ENCODE results near the gene MYO7B.
A peak's percentile ranks its signal among the peaks of the same experiment; 100 is the strongest.
"Not testable (repeated sequence)": the region's sequence is repeated elsewhere in the genome, so short reads cannot be mapped to it uniquely, and the experiment has no call there.

MYO7B gene

GRCh38 chr2:127527001-127527804 is 8.3 kb upstream of the MYO7B start:
- H3K4me1 ChIP-seq (ENCODE audit: control insufficient read depth, insufficient read depth, low read length): peaks cover 3% of the 10 kb centered on the region
- H3K9ac ChIP-seq (ENCODE audit: low read length): peak overlapping the region; percentile 38

DNA sequence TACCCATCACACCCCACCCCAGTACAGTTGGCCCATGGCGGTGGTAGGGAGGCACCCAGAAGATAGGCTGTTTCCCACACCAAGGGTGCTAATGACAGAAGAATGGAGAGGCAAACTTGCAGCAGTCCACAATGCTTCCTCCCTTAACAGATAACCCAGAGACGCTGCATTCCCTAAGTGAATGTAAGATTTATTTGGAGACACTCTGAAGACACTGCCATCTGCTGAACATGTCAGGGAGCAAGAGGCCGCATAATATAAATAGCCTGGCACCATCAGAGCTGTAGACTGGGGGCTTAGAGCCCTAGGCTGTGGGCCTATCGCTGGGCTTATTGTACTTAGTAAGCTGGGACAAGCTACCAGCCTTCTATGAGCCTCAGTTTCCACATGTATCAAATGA is 7.0 kb upstream of the MYO7B start:
- Histone ChIP-seq H3K4me1 (ENCODE audit: control insufficient read depth, insufficient read depth, low read length) (peaks cover 3% of the 10 kb centered on the region), H3K4me3 (ENCODE audit: low read length) (no peak overlapping the region), H3K27ac (ENCODE audit: low read depth, low read length) (no peak overlapping the region), H3K36me3 (ENCODE audit: control insufficient read depth, insufficient read depth, low read length) (no peaks in the 10 kb centered on the region), H3K9ac (ENCODE audit: low read length) (no peak overlapping the region), H3K27me3 (ENCODE audit: control insufficient read depth, insufficient read depth, low read length) (no peaks in the 10 kb centered on the region)

More at GRCh38 chr2:127527001-127527804, 8.3 kb upstream of the MYO7B start:
- Histone ChIP-seq H3K27me3 (ENCODE audit: control insufficient read depth, insufficient read depth, low read length) (no peaks in the 10 kb centered on the region), H3K36me3 (ENCODE audit: control insufficient read depth, insufficient read depth, low read length) (no peaks in the 10 kb centered on the region), H3K4me3 (ENCODE audit: low read length) (peak overlapping the region; percentile 81), H3K27ac (ENCODE audit: low read depth, low read length) (peak overlapping the region; percentile 95)

- not testable (repeated sequence) for H3K27me3 ChIP-seq (ENCODE audit: control insufficient read depth, insufficient read depth, low read length); H3K4me3 ChIP-seq (ENCODE audit: low read length); H3K36me3 ChIP-seq (ENCODE audit: control insufficient read depth, insufficient read depth, low read length); H3K9ac ChIP-seq (ENCODE audit: low read length); H3K4me1 ChIP-seq (ENCODE audit: control insufficient read depth, insufficient read depth, low read length); H3K27ac ChIP-seq (ENCODE audit: low read depth, low read length)
These were observed 6.1 kb upstream of the MYO7B start for GRCh38 chr2:127529416-127529815.

DNA sequence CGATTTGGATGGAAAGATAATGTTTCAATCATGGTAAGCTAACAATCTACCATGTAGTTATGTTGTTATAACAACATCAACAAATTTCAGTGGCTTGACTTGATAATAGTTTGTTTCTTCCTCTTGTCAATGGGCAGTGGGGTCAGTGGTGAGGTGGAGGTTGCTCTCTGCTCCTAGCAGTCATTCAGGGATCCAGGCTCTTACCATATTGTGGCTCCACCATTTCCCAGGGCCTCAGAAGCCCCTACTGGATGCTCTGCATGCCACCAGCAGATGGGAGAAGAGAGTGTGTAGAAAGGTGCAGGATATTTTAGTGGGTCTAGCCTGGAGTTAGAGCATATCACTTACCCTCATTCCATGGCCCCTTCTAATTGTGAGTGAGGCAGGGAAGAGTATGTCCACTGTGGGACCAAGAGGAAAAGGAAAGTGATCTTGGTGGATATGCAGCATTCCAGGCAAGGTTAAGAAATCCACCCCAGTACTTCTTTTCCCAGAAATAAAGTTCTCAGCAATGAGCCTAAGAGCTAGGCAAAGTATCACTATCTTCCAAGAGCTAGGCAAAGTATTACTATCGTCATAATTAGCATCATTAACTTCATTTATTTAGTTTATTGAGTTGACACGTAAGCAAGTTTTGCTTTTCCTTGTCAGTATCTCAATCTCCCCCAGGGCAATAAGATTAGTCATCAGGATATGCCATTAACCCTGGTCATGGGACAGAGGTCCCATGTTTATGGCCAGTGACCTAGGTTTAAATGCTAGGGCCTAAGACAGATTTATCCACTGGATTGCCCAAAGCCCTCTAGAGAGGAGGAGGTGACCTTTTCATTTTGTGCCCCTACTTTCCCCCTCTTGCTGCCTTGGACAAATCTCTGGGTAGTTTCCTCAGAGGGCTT is 5.0 kb upstream of the MYO7B start:
- peaks cover 3% of the 10 kb centered on the region for H3K4me1 ChIP-seq (ENCODE audit: control insufficient read depth, insufficient read depth, low read length)
- H3K4me3 ChIP-seq (ENCODE audit: low read length): no peak overlapping the region
- no peaks in the 10 kb centered on the region for H3K36me3 ChIP-seq (ENCODE audit: control insufficient read depth, insufficient read depth, low read length)
- H3K27me3 ChIP-seq (ENCODE audit: control insufficient read depth, insufficient read depth, low read length): no peaks in the 10 kb centered on the region
- no peak overlapping the region for H3K9ac ChIP-seq (ENCODE audit: low read length)
- H3K27ac ChIP-seq (ENCODE audit: low read depth, low read length): no peak overlapping the region

DNA sequence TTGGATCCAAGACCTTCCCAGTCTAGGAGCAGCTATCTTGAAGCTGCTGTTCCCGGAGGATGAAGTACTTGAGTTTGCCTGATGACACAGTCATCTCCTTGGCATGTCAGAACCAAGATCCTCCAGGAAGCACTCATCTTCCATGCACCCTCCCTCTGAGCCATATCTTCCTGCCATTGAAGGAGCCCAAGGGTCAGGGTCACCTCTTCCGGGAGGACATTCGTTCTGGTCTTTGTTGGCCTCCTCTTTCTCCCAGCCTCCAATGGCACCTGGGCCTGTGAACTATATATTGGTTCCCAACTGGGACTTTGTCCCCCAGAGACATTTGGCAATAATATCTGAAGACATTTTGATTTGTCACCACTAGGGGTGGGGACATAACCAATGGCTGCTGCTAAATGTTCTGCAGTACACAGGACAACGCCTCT is 4.2 kb upstream of the MYO7B start:
- Histone ChIP-seq H3K9ac (ENCODE audit: low read length) (no peak overlapping the region), H3K4me1 (ENCODE audit: control insufficient read depth, insufficient read depth, low read length) (peaks cover 3% of the 10 kb centered on the region), H3K4me3 (ENCODE audit: low read length) (no peak overlapping the region), H3K27ac (ENCODE audit: low read depth, low read length) (no peak overlapping the region), H3K36me3 (ENCODE audit: control insufficient read depth, insufficient read depth, low read length) (no peaks in the 10 kb centered on the region), H3K27me3 (ENCODE audit: control insufficient read depth, insufficient read depth, low read length) (no peaks in the 10 kb centered on the region)

DNA sequence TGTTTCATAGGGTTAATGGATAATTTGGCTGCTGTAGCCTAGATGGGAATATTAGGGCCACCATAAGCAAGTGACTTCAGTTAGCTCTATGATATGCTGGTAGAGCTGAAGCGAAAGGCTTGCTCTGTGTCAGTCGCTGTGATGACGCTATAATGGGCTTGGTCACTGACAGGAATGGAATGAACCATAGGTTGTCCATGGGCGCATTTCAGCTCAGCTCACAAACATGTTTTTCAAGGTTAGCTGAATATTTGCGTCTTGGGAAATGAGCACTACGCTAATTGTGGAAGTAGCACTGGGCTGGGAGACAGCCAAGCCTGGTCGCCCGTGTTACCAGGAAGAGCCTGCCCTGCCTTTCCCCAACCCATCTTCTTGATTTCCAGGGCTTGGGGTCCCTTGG is 3.2 kb upstream of the MYO7B start:
- Histone ChIP-seq H3K4me3 (ENCODE audit: low read length) (no peak overlapping the region), H3K36me3 (ENCODE audit: control insufficient read depth, insufficient read depth, low read length) (no peaks in the 10 kb centered on the region), H3K9ac (ENCODE audit: low read length) (no peak overlapping the region), H3K27me3 (ENCODE audit: control insufficient read depth, insufficient read depth, low read length) (no peaks in the 10 kb centered on the region), H3K4me1 (ENCODE audit: control insufficient read depth, insufficient read depth, low read length) (peaks cover 3% of the 10 kb centered on the region), H3K27ac (ENCODE audit: low read depth, low read length) (no peak overlapping the region)

GRCh38 chr2:127535918-127536317 is 435 bp downstream of the MYO7B start:
- H3K36me3 ChIP-seq (ENCODE audit: control insufficient read depth, insufficient read depth, low read length): no peaks in the 10 kb centered on the region
- H3K4me3 ChIP-seq (ENCODE audit: low read length): peak overlapping the region; percentile 67
- H3K27ac ChIP-seq (ENCODE audit: low read depth, low read length): no peak overlapping the region
- H3K9ac ChIP-seq (ENCODE audit: low read length): peak overlapping the region; percentile 47
- H3K27me3 ChIP-seq (ENCODE audit: control insufficient read depth, insufficient read depth, low read length): no peaks in the 10 kb centered on the region
- no peaks in the 10 kb centered on the region for H3K4me1 ChIP-seq (ENCODE audit: control insufficient read depth, insufficient read depth, low read length)

- Histone ChIP-seq H3K9ac (ENCODE audit: low read length) (no peak overlapping the region), H3K36me3 (ENCODE audit: control insufficient read depth, insufficient read depth, low read length) (no peaks in the 10 kb centered on the region), H3K27ac (ENCODE audit: low read depth, low read length) (no peak overlapping the region), H3K4me1 (ENCODE audit: control insufficient read depth, insufficient read depth, low read length) (no peaks in the 10 kb centered on the region), H3K4me3 (ENCODE audit: low read length) (peak overlapping the region; percentile 67), H3K27me3 (ENCODE audit: control insufficient read depth, insufficient read depth, low read length) (no peaks in the 10 kb centered on the region)
These were observed 1.4 kb downstream of the MYO7B start for GRCh38 chr2:127536707-127537541.

DNA sequence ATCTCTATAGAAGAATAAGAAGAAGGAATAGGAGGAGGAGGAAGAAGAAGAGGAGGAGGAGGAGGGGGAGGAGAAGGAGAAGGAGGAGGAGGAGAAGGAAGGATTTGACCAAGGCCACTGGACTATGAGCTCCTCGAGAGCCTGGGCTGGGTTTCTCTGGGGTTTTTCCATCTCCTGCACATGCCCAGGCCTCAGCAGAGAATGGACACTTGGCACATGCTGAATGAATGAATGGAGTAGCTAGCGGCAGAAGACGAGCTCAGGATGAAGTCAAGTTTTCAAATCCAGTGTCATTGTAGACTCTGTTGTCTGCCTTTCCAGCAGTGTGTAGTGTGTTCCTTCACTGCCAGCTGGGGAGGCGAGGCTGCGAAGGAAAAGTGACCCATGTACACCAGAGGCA is 2.2 kb downstream of the MYO7B start:
- H3K4me1 ChIP-seq (ENCODE audit: control insufficient read depth, insufficient read depth, low read length): no peaks in the 10 kb centered on the region

DNA sequence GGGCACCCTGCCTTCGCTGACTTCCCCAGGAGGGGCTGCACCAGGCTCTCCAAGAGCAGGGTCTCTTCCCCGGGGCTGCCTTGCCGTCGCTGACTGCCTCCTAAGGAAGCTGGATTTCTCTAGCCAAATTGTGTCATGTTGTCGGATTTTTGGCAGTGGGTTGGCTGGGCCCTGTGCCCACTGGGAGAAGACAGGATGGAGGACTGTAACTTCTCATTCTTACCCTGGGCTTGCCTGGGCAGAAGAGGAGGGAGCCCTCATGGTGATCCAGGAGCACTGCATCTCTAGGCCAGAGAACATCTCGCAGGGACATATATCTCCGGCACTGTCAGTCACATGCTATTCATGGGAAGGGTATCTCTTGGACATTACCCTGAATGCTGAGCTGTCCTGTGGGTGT is 6.3 kb downstream of the MYO7B start:
- Histone ChIP-seq H3K4me1 (ENCODE audit: control insufficient read depth, insufficient read depth, low read length) (no peaks in the 10 kb centered on the region), H3K4me3 (ENCODE audit: low read length) (no peak overlapping the region), H3K36me3 (ENCODE audit: control insufficient read depth, insufficient read depth, low read length) (no peaks in the 10 kb centered on the region), H3K9ac (ENCODE audit: low read length) (no peak overlapping the region), H3K27me3 (ENCODE audit: control insufficient read depth, insufficient read depth, low read length) (no peaks in the 10 kb centered on the region), H3K27ac (ENCODE audit: low read depth, low read length) (no peak overlapping the region)

More for the DNA sequence above, 2.2 kb downstream of the MYO7B start:
- H3K36me3 ChIP-seq (ENCODE audit: control insufficient read depth, insufficient read depth, low read length): no peaks in the 10 kb centered on the region
- H3K4me3 ChIP-seq (ENCODE audit: low read length): no peak overlapping the region
- H3K27ac ChIP-seq (ENCODE audit: low read depth, low read length): no peak overlapping the region
- H3K27me3 ChIP-seq (ENCODE audit: control insufficient read depth, insufficient read depth, low read length): no peaks in the 10 kb centered on the region
- no peak overlapping the region for H3K9ac ChIP-seq (ENCODE audit: low read length)

GRCh38 chr2:127542231-127542630 is 6.7 kb downstream of the MYO7B start:
- Histone ChIP-seq H3K4me3 (ENCODE audit: low read length) (no peak overlapping the region), H3K27me3 (ENCODE audit: control insufficient read depth, insufficient read depth, low read length) (no peaks in the 10 kb centered on the region), H3K9ac (ENCODE audit: low read length) (no peak overlapping the region), H3K36me3 (ENCODE audit: control insufficient read depth, insufficient read depth, low read length) (no peaks in the 10 kb centered on the region), H3K27ac (ENCODE audit: low read depth, low read length) (no peak overlapping the region), H3K4me1 (ENCODE audit: control insufficient read depth, insufficient read depth, low read length) (no peaks in the 10 kb centered on the region)

DNA sequence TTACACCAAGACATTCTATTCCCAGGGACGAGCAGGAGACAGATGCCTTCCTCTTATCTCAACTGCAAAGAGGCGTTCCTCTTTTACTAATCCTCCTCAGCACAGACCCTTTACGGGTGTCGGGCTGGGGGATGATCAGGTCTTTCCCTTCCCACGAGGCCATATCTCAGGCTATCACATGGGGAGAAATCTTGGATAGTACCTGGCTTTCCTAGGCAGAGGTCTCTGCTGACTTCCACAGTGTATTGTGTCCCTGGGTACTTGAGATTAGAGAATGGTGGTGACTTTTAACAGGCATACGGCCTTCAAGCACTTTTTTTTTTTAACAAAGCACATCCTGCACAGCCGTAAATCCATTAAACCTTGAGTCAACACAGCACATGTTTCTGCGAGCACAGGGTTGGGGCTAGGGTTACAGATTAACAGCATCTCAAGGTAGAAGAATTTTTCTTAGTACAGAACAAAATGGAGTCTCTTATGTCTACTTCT is 7.6 kb downstream of the MYO7B start:
- not testable (repeated sequence) for H3K4me1 ChIP-seq (ENCODE audit: control insufficient read depth, insufficient read depth, low read length); H3K27ac ChIP-seq (ENCODE audit: low read depth, low read length); H3K4me3 ChIP-seq (ENCODE audit: low read length); H3K9ac ChIP-seq (ENCODE audit: low read length); H3K36me3 ChIP-seq (ENCODE audit: control insufficient read depth, insufficient read depth, low read length); H3K27me3 ChIP-seq (ENCODE audit: control insufficient read depth, insufficient read depth, low read length)
